ENCODE results near the gene ZFP36. TPM values are rescaled to one million over a fixed set of nuclear protein-coding genes. Genes with fewer than 3 reads are reported as not detected.

Gene ZFP36
- total RNA-seq, 1 donor from 2014 or later, result 105 TPM

GRCh38 chr19:39434123-39435076 is 27.8 kb downstream of the ZFP36 start:
- peaks cover 47% of the 10 kb centered on the region for H3K4me1 Mint-ChIP-seq (ENCODE audit: unreplicated experiment)
- no peak for DNase-seq (ENCODE audit: extremely low spot score, unreplicated experiment)
- H3K9me3 Mint-ChIP-seq (ENCODE audit: unreplicated experiment), result no peaks in the 10 kb centered on the region
- peaks cover 24% of the 10 kb centered on the region for H3K36me3 Mint-ChIP-seq (ENCODE audit: unreplicated experiment)
- peak overlapping the region; percentile 98 for H3K27ac Mint-ChIP-seq (ENCODE audit: unreplicated experiment)
- H3K27me3 Mint-ChIP-seq (ENCODE audit: unreplicated experiment), result no peaks in the 10 kb centered on the region
- no peak for TF ChIP-seq CTCF (IDR thresholded peaks at IDR 0.05)
- H3K4me3 Mint-ChIP-seq (ENCODE audit: unreplicated experiment), result peak overlapping the region; percentile 100

- TF ChIP-seq CTCF (IDR thresholded peaks at IDR 0.05), result no peak
- Mint-ChIP-seq H3K4me1 (ENCODE audit: unreplicated experiment) (peaks cover 43% of the 10 kb centered on the region), H3K27me3 (ENCODE audit: unreplicated experiment) (no peaks in the 10 kb centered on the region), H3K9me3 (ENCODE audit: unreplicated experiment) (no peaks in the 10 kb centered on the region), H3K36me3 (ENCODE audit: unreplicated experiment) (peaks cover 24% of the 10 kb centered on the region), H3K4me3 (ENCODE audit: unreplicated experiment) (peak within 1 kb of the TSS; percentile 100), H3K27ac (ENCODE audit: unreplicated experiment) (peak within 1 kb of the TSS; percentile 98)
- DNase-seq (ENCODE audit: extremely low spot score, unreplicated experiment), result peak; percentile 99
These were observed 29.1 kb downstream of the ZFP36 start, which contains the start of gene RPS16 for GRCh38 chr19:39435499-39436349. Gene RPS16, minus strand, starts transcription at chr19:39435949. Its CDS starts 54 bp downstream, at chr19:39435895.

- no peaks in the 10 kb centered on the region for H3K9me3 Mint-ChIP-seq (ENCODE audit: unreplicated experiment)
These were observed 29.7 kb downstream of the ZFP36 start for GRCh38 chr19:39436350-39436716.

GRCh38 chr19:39438270-39438934 is 31.8 kb downstream of the ZFP36 start:
- Mint-ChIP-seq H3K36me3 (ENCODE audit: unreplicated experiment) (peaks cover 15% of the 10 kb centered on the region), H3K27me3 (ENCODE audit: unreplicated experiment) (no peaks in the 10 kb centered on the region), H3K27ac (ENCODE audit: unreplicated experiment) (no peak overlapping the region), H3K4me3 (ENCODE audit: unreplicated experiment) (no peak overlapping the region), H3K4me1 (ENCODE audit: unreplicated experiment) (peaks cover 38% of the 10 kb centered on the region), H3K9me3 (ENCODE audit: unreplicated experiment) (no peaks in the 10 kb centered on the region)
- DNase-seq (ENCODE audit: extremely low spot score, unreplicated experiment), result no peak
- TF ChIP-seq CTCF (IDR thresholded peaks at IDR 0.05), result no peak

More at GRCh38 chr19:39436350-39436716, 29.7 kb downstream of the ZFP36 start:
- Mint-ChIP-seq H3K27ac (ENCODE audit: unreplicated experiment) (peak overlapping the region; percentile 98), H3K36me3 (ENCODE audit: unreplicated experiment) (peaks cover 24% of the 10 kb centered on the region), H3K27me3 (ENCODE audit: unreplicated experiment) (no peaks in the 10 kb centered on the region), H3K4me3 (ENCODE audit: unreplicated experiment) (peak overlapping the region; percentile 100), H3K4me1 (ENCODE audit: unreplicated experiment) (peaks cover 40% of the 10 kb centered on the region)
- TF ChIP-seq CTCF (IDR thresholded peaks at IDR 0.05), result no peak
- DNase-seq (ENCODE audit: extremely low spot score, unreplicated experiment), result no peak
